T-helper 17 cell (primary cell): Measurements from ENCODE around the gene GULP1. TPM values are rescaled to one million over a fixed set of nuclear protein-coding genes. Genes with fewer than 3 reads are reported as not detected.
A peak's percentile ranks its signal among the peaks of the same experiment; 100 is the strongest.
"Not testable (repeated sequence)": the region's sequence is repeated elsewhere in the genome, so short reads cannot be mapped to it uniquely, and the experiment has no call there.

ENCODE experiments used
- ATAC-seq: fragments of 150-1000 bp; cut with Tn5 transposase; 2 replicates; pipeline ENCODE4 v1.10.0; 2021; ENCODE audit warnings: mild to moderate bottlenecking, moderate library complexity
- DNase-seq, 3 donors: peaks; one replicate each; pipeline versions ENCODE4 v3.0.0 to v3.0.0-alpha.2; 2020 to 2021
- H3K9me3 ChIP-seq: one replicate; pipeline ENCODE4 v1.7.0; 2013; ENCODE audit warnings: low read length, mild to moderate bottlenecking; ENCODE audit not compliant: control insufficient read depth, poor library complexity, severe bottlenecking
- H3K27ac Mint-ChIP-seq: one replicate; pipeline ENCODE4 v1.8.0; 2022; ENCODE audit warnings: mild to moderate bottlenecking, moderate library complexity, mixed read lengths
- H3K27me3 Mint-ChIP-seq: one replicate; pipeline ENCODE4 v1.8.0; 2022; ENCODE audit warnings: mixed read lengths
- H3K36me3 Mint-ChIP-seq: one replicate; pipeline ENCODE4 v1.8.0; 2022; ENCODE audit warnings: low read depth, mixed read lengths
- H3K4me1 Mint-ChIP-seq: one replicate; pipeline ENCODE4 v1.8.0; 2022; ENCODE audit warnings: mild to moderate bottlenecking, mixed read lengths
- H3K4me3 Mint-ChIP-seq: one replicate; pipeline ENCODE4 v1.8.0; 2022; ENCODE audit warnings: mild to moderate bottlenecking, moderate library complexity, mixed read lengths
- total RNA-seq, 4 donors: library from RNA in 2 of 4; stranded (reverse) in 2 of 4; gene quantifications; one replicate each; pipeline ENCODE4 v1.2.3 and lab custom pipeline; 2022 to 2026

Gene GULP1
- total RNA-seq, 2 donors from 2014 or later = not detected

DNA sequence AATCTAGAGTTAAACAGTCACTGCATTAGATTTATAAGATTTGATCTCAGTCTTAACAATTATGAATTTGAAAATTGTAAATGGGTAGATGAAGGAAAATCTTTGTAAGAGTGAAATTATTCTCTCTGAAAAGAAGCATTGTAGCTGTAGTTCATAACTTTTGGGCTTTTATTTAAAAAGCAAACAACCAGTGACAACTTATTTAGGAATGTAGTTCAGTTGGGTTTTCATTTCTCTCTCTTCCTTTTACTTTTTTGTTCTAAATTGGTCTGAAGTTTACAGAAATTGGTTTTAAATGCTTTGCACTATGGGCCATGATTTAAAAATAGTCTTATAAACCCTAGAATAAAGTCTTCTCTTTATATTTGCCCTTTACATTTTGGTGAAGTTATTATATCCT, 296.6 kb downstream of the GULP1 start:
- Mint-ChIP-seq H3K27me3 (peaks cover 12% of the 10 kb centered on the region), H3K4me1 (no peaks in the 10 kb centered on the region)

DNA sequence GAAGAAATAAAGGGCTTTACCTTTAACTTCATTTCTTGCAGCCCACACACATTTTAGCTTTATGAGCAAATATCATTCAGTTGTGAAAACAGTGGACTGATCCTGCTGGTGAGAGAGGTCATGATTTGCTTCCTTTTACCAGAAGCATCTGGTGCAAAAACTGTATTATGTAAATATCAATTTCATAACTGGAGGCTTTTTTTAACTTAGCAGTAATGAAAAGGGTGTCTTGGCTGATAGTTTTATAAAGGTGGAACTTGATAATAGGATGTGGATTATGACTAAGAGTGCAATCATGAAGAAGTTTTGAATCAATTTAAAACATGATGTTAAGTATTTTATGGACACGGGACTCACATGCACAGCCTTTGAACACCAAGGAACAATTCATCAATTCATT, 304.4 kb downstream of the GULP1 start:
- H3K4me3 Mint-ChIP-seq = no peak overlapping the region
- no peak for DNase-seq
- no peaks in the 10 kb centered on the region for H3K36me3 Mint-ChIP-seq
- H3K27me3 Mint-ChIP-seq = no peaks in the 10 kb centered on the region
- no peaks in the 10 kb centered on the region for H3K9me3 ChIP-seq
- no peak overlapping the region for H3K27ac Mint-ChIP-seq
- no peak for ATAC-seq
- H3K4me1 Mint-ChIP-seq = no peaks in the 10 kb centered on the region

More for the DNA sequence above, 296.6 kb downstream of the GULP1 start:
- H3K9me3 ChIP-seq = no peaks in the 10 kb centered on the region
- no peaks in the 10 kb centered on the region for H3K36me3 Mint-ChIP-seq
- DNase-seq (no peak), ATAC-seq (no peak)
- no peak overlapping the region for H3K4me3 Mint-ChIP-seq
- H3K27ac Mint-ChIP-seq = no peak overlapping the region

DNA sequence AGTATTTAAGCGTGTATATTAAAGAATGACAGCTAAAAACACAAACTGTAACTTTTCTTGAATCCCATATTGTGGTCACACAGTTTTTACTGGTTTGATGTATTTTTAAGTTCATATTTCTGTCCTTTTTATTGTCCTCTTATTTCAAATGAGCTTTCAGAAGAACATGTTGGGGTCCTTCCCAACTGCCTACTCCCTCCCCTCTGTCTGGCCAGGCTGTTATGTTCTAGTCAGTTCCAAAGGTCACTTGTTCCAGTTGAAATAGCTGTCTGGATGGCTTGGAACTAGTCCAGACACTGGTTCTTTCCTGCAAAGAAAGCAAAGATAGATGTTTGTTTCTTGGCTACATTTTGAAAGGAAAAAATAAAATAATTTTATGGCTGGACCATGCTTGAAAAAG, 306.9 kb downstream of the GULP1 start:
- Mint-ChIP-seq H3K4me1 (no peaks in the 10 kb centered on the region), H3K27me3 (no peaks in the 10 kb centered on the region), H3K27ac (no peak overlapping the region), H3K4me3 (no peak overlapping the region), H3K36me3 (no peaks in the 10 kb centered on the region)
- no peaks in the 10 kb centered on the region for H3K9me3 ChIP-seq
- DNase-seq (no peak), ATAC-seq (no peak)

DNA sequence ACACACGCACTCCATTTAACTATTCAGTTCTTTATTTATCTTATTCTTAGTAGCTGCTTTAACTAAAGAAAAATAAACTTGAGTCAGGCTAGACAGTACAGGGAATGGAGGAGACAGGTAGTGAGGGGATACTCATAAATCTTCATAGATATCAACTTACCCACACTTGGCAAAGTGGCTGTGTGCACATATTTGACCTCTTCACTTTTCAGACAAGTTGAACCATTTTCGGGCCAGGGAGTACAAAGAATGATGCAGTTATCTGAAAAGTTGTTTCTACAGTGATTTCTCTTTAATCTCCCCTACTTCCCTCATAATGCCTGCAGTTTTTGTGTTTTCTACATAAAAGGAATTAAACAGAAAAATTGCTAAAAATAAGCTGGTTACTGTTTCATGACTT, 307.5 kb downstream of the GULP1 start:
- H3K4me3 Mint-ChIP-seq = no peak overlapping the region
- H3K27me3 Mint-ChIP-seq = no peaks in the 10 kb centered on the region
- H3K36me3 Mint-ChIP-seq = no peaks in the 10 kb centered on the region
- H3K27ac Mint-ChIP-seq = no peak overlapping the region
- no peaks in the 10 kb centered on the region for H3K4me1 Mint-ChIP-seq
- no peak for ATAC-seq
- no peak for DNase-seq
- no peaks in the 10 kb centered on the region for H3K9me3 ChIP-seq

DNA sequence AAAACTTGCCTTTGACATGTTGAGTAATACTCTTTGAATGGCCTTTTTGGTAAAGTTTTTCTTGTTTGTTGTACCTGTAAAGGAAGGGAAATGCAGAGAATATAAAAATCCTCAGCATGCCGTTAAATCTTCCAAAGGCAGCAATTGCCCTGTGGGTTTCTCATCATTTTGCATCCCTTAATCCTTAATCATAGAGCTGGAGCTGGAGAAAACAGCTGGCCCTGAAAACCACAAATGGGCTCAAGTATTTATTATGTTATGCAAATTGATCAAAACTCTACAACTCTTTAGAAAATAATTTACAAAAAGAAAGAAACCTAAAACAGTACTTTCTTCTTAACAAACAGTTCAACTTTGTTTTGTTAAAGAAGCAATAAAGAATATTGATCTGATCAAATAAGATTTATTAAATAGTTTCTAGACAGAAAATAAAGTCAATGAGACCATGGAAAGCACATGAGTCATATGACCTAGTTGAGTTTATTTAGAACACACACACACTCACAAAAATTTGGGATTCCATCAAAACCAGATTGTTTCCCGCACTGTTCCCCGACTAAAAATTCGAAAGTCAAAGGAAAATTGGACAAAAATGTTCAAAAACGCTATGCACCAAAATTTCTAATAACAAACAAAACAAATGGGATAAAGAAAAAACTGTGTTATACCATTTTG, 309.0 kb downstream of the GULP1 start:
- DNase-seq = no peak
- no peaks in the 10 kb centered on the region for H3K4me1 Mint-ChIP-seq
- H3K27me3 Mint-ChIP-seq = no peaks in the 10 kb centered on the region
- H3K4me3 Mint-ChIP-seq = no peak overlapping the region
- no peak for ATAC-seq
- H3K36me3 Mint-ChIP-seq = no peaks in the 10 kb centered on the region
- H3K27ac Mint-ChIP-seq = no peak overlapping the region
- H3K9me3 ChIP-seq = no peaks in the 10 kb centered on the region

DNA sequence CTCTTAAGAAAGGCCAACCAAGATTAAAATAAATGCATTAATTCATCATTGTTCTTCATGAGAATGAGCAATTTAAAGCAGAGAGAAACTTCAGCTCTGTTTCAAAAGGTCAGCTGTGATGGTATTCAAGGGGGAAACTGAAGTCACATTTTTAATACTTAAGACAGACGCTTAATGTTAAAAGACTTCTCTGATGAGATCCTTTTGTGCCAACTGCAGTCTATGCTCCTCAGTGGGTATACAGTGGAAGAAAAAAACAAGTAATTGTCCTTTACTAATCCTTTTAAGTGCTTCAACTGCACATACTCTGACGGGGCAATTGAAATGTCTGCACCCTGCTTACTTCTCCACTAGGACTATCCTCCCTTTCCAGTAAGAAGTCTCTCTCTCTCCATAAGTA, 309.7 kb downstream of the GULP1 start:
- Mint-ChIP-seq H3K27ac (no peak overlapping the region), H3K27me3 (no peaks in the 10 kb centered on the region), H3K36me3 (no peaks in the 10 kb centered on the region), H3K4me3 (peak overlapping the region; percentile 16), H3K4me1 (no peaks in the 10 kb centered on the region)
- no peak for DNase-seq
- ATAC-seq = no peak
- no peaks in the 10 kb centered on the region for H3K9me3 ChIP-seq

DNA sequence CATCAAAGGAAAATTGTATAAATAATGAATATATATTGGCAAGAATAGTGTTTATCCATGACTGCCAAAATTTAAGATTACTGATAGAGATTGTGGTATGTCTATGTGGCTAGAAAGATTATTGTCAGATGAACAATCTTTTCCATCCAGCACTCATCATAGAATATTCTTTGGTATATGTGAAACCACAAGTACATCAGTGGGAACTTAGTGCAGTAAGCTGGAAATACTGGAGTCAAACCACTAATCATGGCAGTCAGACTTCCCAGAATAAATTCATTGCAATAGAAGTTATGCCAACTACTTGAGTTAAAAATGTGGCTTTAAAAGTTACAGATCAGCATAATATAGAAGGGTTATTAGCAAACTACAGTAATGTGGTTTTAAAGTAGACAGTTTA, 310.3 kb downstream of the GULP1 start:
- ATAC-seq = no peak
- no peak for DNase-seq

DNA sequence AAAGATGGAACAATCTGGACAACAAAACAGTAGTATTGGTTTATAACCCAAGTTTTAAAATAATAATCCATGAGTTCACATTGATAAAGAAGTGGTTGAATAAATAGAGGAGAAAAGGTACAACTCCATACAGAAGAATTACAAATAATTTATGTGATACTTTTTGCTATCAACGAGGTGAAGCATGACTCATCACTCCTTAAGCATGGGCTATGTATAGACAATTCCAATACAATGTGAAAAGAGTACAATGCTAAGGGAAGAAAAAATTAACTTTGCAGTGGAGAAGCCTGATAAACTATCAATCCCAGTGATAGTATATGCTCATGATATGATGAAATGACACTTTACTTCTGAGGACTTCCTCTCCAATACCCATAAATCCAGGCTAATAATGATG, 312.9 kb downstream of the GULP1 start:
- H3K27me3 Mint-ChIP-seq = no peaks in the 10 kb centered on the region
- peaks cover 3% of the 10 kb centered on the region for H3K4me1 Mint-ChIP-seq
- no peaks in the 10 kb centered on the region for H3K9me3 ChIP-seq
- no peak overlapping the region for H3K27ac Mint-ChIP-seq
- no peak overlapping the region for H3K4me3 Mint-ChIP-seq
- ATAC-seq (no peak), DNase-seq (no peak)
- H3K36me3 Mint-ChIP-seq = no peaks in the 10 kb centered on the region

More for the DNA sequence above, 310.3 kb downstream of the GULP1 start:
- Mint-ChIP-seq H3K27ac (no peak overlapping the region), H3K36me3 (no peaks in the 10 kb centered on the region), H3K4me1 (no peaks in the 10 kb centered on the region), H3K4me3 (no peak overlapping the region), H3K27me3 (no peaks in the 10 kb centered on the region)
- no peaks in the 10 kb centered on the region for H3K9me3 ChIP-seq

DNA sequence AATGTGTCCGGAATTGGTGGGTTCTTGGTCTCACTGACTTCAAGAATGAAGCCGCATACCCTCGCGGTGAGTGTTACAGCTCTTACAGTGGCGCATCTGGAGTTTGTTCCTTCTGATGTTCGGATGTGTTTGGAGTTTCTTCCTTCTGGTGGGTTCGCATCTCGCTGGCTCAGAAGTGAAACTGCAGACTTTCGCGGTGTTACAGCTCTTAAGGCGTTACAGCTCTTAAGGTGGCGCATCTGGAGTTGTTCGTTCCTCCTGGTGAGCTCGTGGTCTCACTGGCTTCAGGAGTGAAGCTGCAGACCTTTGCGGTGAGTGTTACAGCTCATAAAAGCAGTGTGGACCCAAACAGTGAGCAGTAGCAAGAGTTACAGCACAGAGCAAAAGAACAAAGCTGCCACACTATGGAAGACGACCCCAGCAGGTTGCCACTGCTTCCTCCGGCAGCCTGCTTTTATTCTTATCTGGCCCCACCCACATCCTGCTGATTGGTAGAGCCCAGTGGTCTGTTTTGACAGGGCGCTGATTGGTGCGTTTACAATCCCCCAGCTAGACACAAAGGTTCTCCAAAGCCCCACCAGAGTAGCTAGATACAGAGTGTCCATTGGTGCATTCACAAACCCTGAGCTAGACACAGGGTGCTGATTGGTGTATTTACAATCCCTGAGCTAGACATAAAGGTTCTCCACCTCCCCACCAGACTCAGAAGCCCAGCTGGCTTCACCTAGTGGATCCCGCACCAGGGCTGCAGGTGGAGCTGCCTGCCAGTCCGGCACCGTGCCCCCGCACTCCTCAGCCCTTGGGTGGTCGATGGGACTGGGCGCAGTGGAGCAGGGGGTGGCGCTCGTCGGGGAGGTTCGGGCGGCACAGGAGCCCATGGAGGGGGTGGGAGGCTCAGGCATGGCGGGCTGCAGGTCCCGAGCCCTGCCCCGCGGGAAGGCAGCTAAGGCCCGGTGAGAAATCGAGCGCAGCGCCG, 314.2 kb downstream of the GULP1 start:
- DNase-seq (peak in 1 of 3 donors; percentile 6), ATAC-seq (peak; percentile 70)
- Mint-ChIP-seq H3K4me3 (peak overlapping the region; percentile 74), H3K27ac (peak overlapping the region; percentile 24)
- not testable (repeated sequence) for H3K4me1 Mint-ChIP-seq, H3K36me3 Mint-ChIP-seq, H3K9me3 ChIP-seq, H3K27me3 Mint-ChIP-seq

DNA sequence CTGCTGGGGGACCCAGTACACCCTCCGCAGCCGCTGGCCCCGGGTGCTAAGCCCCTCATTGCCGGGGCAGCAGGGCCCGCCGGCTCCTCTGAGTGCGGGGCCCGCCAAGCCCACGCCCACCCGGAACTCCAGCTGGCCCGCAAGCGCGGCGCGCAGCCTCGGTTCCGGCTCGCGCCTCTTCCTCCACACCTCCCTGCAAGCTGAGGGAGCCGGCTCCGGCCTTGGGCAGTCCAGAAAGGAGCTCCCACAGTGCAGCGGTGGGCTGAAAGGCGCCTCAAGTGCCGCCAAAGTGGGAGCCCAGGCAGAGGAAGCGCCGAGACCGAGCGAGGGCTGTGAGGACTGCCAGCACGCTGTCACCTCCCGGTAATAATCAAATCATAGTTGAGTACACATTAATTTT, 314.9 kb downstream of the GULP1 start:
- H3K4me3 Mint-ChIP-seq = peak overlapping the region; percentile 82
- ATAC-seq, H3K9me3 ChIP-seq, H3K27me3 Mint-ChIP-seq, H3K36me3 Mint-ChIP-seq, DNase-seq, H3K27ac Mint-ChIP-seq, H3K4me1 Mint-ChIP-seq: not testable (repeated sequence)

DNA sequence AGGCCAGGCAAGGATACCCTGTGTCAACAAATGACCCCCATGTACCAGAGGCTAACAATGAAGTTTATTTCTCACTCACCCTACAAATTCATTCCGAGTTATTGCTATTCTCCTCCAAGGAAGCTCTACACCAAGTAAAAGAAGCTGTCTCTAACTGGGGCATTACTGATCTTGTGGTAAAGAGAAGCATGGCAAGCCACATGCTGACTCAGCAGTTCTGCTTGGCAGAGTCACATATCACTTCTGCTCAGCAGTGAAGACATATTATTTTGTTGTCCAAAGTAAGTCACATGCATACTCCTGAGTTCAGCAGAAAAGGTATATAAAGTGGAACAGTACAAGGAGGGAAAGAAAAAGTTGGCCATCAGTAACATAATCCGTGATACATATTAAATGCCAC, 315.8 kb downstream of the GULP1 start:
- peak in 1 of 3 donors; percentile 6 for DNase-seq
- H3K36me3 Mint-ChIP-seq = no peaks in the 10 kb centered on the region
- no peak overlapping the region for H3K27ac Mint-ChIP-seq
- H3K4me1 Mint-ChIP-seq = peaks cover 3% of the 10 kb centered on the region
- peak; percentile 74 for ATAC-seq
- no peak overlapping the region for H3K4me3 Mint-ChIP-seq
- no peaks in the 10 kb centered on the region for H3K27me3 Mint-ChIP-seq
- H3K9me3 ChIP-seq = no peaks in the 10 kb centered on the region

DNA sequence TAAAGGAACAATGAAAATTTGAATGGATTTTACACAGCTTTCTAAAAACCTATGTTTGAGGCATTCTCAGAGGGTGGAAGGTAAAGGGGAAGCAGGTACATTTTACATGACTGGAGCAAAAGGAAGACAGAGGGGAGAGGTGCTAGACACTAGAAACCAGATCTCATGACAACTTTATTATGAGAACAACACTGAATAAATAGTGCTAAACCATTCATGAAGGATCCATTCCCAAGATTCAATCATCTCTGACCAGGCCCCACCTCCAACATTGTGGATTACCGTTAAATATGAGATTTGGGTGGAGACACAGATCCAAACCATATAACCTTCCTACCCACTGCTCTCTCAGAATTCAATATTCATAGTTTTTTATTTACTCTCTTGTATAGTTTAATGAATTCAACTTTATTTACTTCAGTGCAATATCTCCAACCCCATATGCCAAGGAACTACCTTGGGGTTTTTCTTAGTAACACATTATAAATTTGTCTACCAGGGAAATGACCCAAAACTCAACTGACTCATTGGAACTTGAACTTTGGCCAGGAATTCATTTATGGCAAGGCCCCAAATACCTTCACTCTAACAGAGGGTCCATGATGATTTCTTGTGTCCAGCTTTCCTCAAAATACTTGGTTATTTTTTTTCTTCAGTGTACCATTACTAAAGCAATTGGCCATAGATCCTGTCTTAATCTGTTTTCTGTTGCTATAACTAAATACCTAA, 317.8 kb downstream of the GULP1 start:
- no peak overlapping the region for H3K4me3 Mint-ChIP-seq
- no peaks in the 10 kb centered on the region for H3K27me3 Mint-ChIP-seq
- ATAC-seq (no peak), DNase-seq (no peak)
- peaks cover 3% of the 10 kb centered on the region for H3K4me1 Mint-ChIP-seq
- no peaks in the 10 kb centered on the region for H3K9me3 ChIP-seq
- H3K27ac Mint-ChIP-seq = no peak overlapping the region
- no peaks in the 10 kb centered on the region for H3K36me3 Mint-ChIP-seq

DNA sequence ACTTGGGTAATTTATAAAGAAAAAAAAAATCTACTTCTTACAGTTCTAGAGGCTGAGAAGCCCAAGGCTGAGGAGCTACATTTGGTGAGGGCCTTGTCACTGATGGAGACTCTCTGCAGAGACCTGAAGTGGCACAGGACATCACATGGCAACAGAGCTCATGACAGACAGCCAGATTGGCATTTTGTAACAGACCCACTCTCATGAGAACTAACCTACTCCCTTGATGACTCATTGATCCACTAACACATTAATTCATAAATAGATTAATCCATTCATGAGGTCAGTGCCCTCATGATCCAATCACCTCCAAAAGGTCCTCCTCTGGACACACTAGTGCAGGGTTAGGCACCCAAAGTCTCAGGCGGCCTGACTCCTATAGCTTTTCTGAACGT, 318.4 kb downstream of the GULP1 start:
- H3K27ac Mint-ChIP-seq = no peak overlapping the region
- no peaks in the 10 kb centered on the region for H3K9me3 ChIP-seq
- DNase-seq (no peak), ATAC-seq (no peak)
- no peaks in the 10 kb centered on the region for H3K27me3 Mint-ChIP-seq
- peaks cover 3% of the 10 kb centered on the region for H3K4me1 Mint-ChIP-seq
- no peak overlapping the region for H3K4me3 Mint-ChIP-seq
- no peaks in the 10 kb centered on the region for H3K36me3 Mint-ChIP-seq
